ENCODE results near the gene ALKBH3.

ALKBH3 gene

DNA sequence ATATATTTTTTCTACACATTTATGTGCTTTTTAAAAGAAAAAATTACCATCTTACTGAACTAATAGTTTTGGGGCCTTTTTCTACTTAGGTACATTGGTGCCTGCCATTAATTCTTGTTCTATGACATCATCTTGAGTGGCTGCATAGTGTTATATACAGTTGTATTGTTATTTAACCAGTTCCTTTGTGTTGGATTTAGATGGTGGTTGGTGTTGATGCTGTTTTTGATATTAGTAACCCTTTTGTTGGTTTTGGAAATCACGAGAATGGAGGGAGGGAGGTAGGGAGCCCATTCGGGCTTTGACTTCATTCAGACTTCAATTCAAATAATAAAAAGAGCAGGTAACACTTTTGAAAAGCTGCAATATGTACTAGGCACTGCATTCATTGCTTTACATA lies 46.4 kb downstream of the ALKBH3 start:
- Histone ChIP-seq H3K4me1 (ENCODE audit: control insufficient read depth in 1 of 2, insufficient read depth in 2 of 2, low read length in 2 of 2) (peaks cover 18 to 25% of the 10 kb centered on the region in 2 experiments), H4K12ac (ENCODE audit: low read depth, low read length) (no peak overlapping the region), H4K8ac (ENCODE audit: low read depth, low read length) (no peak overlapping the region), H2AK5ac (ENCODE audit: low read length) (no peak overlapping the region), H2BK5ac (ENCODE audit: low read depth, low read length, poor library complexity) (no peak overlapping the region), H3K4me3 (ENCODE audit: low read depth, low read length) (no peak overlapping the region), H3K4me2 (ENCODE audit: low read length) (no peak overlapping the region), H3K18ac (ENCODE audit: low read length) (no peak overlapping the region), H3K79me1 (ENCODE audit: low read length) (peaks cover 3% of the 10 kb centered on the region), H3K14ac (ENCODE audit: low read length) (no peak overlapping the region), H3K79me2 (ENCODE audit: control insufficient read depth, insufficient read depth, low read length, poor library complexity) (no peaks in the 10 kb centered on the region), H4K91ac (ENCODE audit: low read depth, low read length) (no peak overlapping the region), H2BK12ac (ENCODE audit: low read length) (no peak overlapping the region), H3K9me3 (ENCODE audit: insufficient read depth, low read depth, low read length) (no peaks in the 10 kb centered on the region), H3K27me3 (ENCODE audit: insufficient read depth, low read length) (no peaks in the 10 kb centered on the region), H3K9ac (ENCODE audit: low read length) (no peak overlapping the region), H3K4ac (ENCODE audit: low read depth, low read length) (no peak overlapping the region), H3K23ac (ENCODE audit: low read length) (no peak overlapping the region), H3K27ac (ENCODE audit: low read depth, low read length) (no peak overlapping the region), H2AFZ (ENCODE audit: insufficient read depth, low read length, poor library complexity) (no peak overlapping the region), H3K36me3 (ENCODE audit: control insufficient read depth in 1 of 2, insufficient read depth in 2 of 2, low read length in 2 of 2) (no peaks in the 10 kb centered on the region), H2BK120ac (ENCODE audit: insufficient read depth, low read length, poor library complexity) (no peak overlapping the region)
- DNase-seq = no peak
- WGBS (ENCODE audit: extremely low coverage, insufficient coverage, insufficient read length) = no CpG with 5 or more reads among the region's 2 CpGs

DNA sequence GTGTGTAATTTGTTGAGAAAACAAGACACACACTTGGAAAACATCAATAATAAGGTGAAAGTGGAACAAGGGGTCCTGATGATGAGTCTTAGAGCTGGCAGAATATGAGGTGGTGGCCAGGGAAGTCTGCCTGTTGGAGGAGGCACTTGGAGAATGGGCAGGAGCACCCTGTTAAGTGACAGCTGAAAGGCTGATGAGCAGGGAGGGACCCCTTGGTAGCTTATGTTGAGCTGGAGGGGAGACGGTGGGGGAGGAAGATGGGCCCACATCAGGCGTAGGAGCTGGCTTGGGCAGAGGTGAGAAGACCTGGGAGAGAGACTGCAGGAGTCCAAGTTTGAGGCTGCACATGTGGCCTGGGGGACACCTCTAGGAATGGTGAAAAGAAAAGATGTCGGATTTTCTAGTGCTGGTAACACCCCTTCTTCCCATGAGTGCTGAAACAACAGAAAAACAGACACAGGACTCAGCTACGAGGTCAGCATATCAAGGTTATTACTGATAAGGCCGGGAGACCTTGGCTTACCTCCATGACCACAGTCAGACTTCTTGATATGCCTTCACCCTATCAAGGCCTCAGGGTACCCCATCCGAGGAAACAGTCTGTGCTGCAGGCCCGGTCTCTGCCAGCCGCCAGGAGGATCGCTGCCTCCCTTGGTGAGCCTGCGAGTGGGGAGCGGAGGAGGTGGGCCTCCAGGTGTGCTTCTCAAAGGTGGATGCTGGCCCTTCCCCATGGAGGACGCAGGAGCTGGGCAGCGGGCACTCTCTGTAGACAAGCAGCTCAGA lies 47.5 kb downstream of the ALKBH3 start:
- H3K9ac ChIP-seq (ENCODE audit: low read length) = no peak overlapping the region
- no peaks in the 10 kb centered on the region for H3K36me3 ChIP-seq (ENCODE audit: control insufficient read depth in 1 of 2, insufficient read depth in 2 of 2, low read length in 2 of 2)
- H3K79me2 ChIP-seq (ENCODE audit: control insufficient read depth, insufficient read depth, low read length, poor library complexity) = no peaks in the 10 kb centered on the region
- H3K14ac ChIP-seq (ENCODE audit: low read length) = no peak overlapping the region
- H3K27me3 ChIP-seq (ENCODE audit: insufficient read depth, low read length) = no peaks in the 10 kb centered on the region
- H3K18ac ChIP-seq (ENCODE audit: low read length) = no peak overlapping the region
- H4K91ac ChIP-seq (ENCODE audit: low read depth, low read length) = peak overlapping the region; percentile 63
- peak overlapping the region; percentile 18 for H2AK5ac ChIP-seq (ENCODE audit: low read length)
- no CpG with 5 or more reads among the region's 13 CpGs for WGBS (ENCODE audit: extremely low coverage, insufficient coverage, insufficient read length)
- no peak overlapping the region for H2AFZ ChIP-seq (ENCODE audit: insufficient read depth, low read length, poor library complexity)
- H2BK12ac ChIP-seq (ENCODE audit: low read length) = peak overlapping the region; percentile 38
- H3K23ac ChIP-seq (ENCODE audit: low read length) = no peak overlapping the region
- no peak overlapping the region for H4K12ac ChIP-seq (ENCODE audit: low read depth, low read length)
- H3K4me1 ChIP-seq (ENCODE audit: control insufficient read depth in 1 of 2, insufficient read depth in 2 of 2, low read length in 2 of 2) = peaks cover 18 to 25% of the 10 kb centered on the region in 2 experiments
- no peak overlapping the region for H3K4me3 ChIP-seq (ENCODE audit: low read depth, low read length)
- H3K27ac ChIP-seq (ENCODE audit: low read depth, low read length) = no peak overlapping the region
- H2BK5ac ChIP-seq (ENCODE audit: low read depth, low read length, poor library complexity) = no peak overlapping the region
- peaks cover 3% of the 10 kb centered on the region for H3K79me1 ChIP-seq (ENCODE audit: low read length)
- H4K8ac ChIP-seq (ENCODE audit: low read depth, low read length) = no peak overlapping the region
- H3K9me3 ChIP-seq (ENCODE audit: insufficient read depth, low read depth, low read length) = no peaks in the 10 kb centered on the region
- H3K4me2 ChIP-seq (ENCODE audit: low read length) = no peak overlapping the region
- H2BK120ac ChIP-seq (ENCODE audit: insufficient read depth, low read length, poor library complexity) = peak overlapping the region; percentile 33
- no peak for DNase-seq
- no peak overlapping the region for H3K4ac ChIP-seq (ENCODE audit: low read depth, low read length)

DNA sequence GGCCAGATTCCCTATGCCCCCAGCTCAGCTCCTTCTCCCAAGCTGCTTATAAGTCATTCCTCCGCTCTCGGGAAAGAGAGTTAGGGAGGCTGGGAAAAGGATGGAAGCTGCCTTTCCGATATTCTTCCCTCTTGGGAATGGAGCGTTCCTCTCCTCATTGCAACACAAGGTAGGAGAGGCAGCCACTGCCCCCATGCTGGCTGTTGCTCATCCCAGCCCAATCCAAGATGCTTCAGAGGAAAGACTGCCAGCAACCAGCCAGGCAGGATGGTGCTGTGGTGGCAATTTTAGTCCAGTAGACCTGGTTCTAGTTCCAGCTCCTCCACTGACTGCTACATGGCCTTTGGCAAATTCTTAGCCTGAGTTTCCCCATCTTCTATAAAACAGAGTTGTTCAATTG lies 48.1 kb downstream of the ALKBH3 start:
- H3K4ac ChIP-seq (ENCODE audit: low read depth, low read length) = no peak overlapping the region
- H4K12ac ChIP-seq (ENCODE audit: low read depth, low read length) = no peak overlapping the region
- H3K27me3 ChIP-seq (ENCODE audit: insufficient read depth, low read length) = no peaks in the 10 kb centered on the region
- H3K79me2 ChIP-seq (ENCODE audit: control insufficient read depth, insufficient read depth, low read length, poor library complexity) = no peaks in the 10 kb centered on the region
- peaks cover 17 to 23% of the 10 kb centered on the region in 2 experiments for H3K4me1 ChIP-seq (ENCODE audit: control insufficient read depth in 1 of 2, insufficient read depth in 2 of 2, low read length in 2 of 2)
- H3K23ac ChIP-seq (ENCODE audit: low read length) = no peak overlapping the region
- no peaks in the 10 kb centered on the region for H3K36me3 ChIP-seq (ENCODE audit: control insufficient read depth in 1 of 2, insufficient read depth in 2 of 2, low read length in 2 of 2)
- WGBS (ENCODE audit: extremely low coverage, insufficient coverage, insufficient read length) = no CpG with 5 or more reads among the region's 4 CpGs
- peak; percentile 93 for DNase-seq
- H3K27ac ChIP-seq (ENCODE audit: low read depth, low read length) = no peak overlapping the region
- H2BK12ac ChIP-seq (ENCODE audit: low read length) = no peak overlapping the region
- H3K4me3 ChIP-seq (ENCODE audit: low read depth, low read length) = no peak overlapping the region
- no peak overlapping the region for H3K18ac ChIP-seq (ENCODE audit: low read length)
- H3K4me2 ChIP-seq (ENCODE audit: low read length) = no peak overlapping the region
- H2AFZ ChIP-seq (ENCODE audit: insufficient read depth, low read length, poor library complexity) = no peak overlapping the region
- peak overlapping the region; percentile 33 for H2BK120ac ChIP-seq (ENCODE audit: insufficient read depth, low read length, poor library complexity)
- no peak overlapping the region for H2BK5ac ChIP-seq (ENCODE audit: low read depth, low read length, poor library complexity)
- no peak overlapping the region for H4K91ac ChIP-seq (ENCODE audit: low read depth, low read length)
- no peak overlapping the region for H4K8ac ChIP-seq (ENCODE audit: low read depth, low read length)
- H2AK5ac ChIP-seq (ENCODE audit: low read length) = no peak overlapping the region
- no peak overlapping the region for H3K9ac ChIP-seq (ENCODE audit: low read length)
- peaks cover 3% of the 10 kb centered on the region for H3K79me1 ChIP-seq (ENCODE audit: low read length)
- no peaks in the 10 kb centered on the region for H3K9me3 ChIP-seq (ENCODE audit: insufficient read depth, low read depth, low read length)
- H3K14ac ChIP-seq (ENCODE audit: low read length) = no peak overlapping the region

DNA sequence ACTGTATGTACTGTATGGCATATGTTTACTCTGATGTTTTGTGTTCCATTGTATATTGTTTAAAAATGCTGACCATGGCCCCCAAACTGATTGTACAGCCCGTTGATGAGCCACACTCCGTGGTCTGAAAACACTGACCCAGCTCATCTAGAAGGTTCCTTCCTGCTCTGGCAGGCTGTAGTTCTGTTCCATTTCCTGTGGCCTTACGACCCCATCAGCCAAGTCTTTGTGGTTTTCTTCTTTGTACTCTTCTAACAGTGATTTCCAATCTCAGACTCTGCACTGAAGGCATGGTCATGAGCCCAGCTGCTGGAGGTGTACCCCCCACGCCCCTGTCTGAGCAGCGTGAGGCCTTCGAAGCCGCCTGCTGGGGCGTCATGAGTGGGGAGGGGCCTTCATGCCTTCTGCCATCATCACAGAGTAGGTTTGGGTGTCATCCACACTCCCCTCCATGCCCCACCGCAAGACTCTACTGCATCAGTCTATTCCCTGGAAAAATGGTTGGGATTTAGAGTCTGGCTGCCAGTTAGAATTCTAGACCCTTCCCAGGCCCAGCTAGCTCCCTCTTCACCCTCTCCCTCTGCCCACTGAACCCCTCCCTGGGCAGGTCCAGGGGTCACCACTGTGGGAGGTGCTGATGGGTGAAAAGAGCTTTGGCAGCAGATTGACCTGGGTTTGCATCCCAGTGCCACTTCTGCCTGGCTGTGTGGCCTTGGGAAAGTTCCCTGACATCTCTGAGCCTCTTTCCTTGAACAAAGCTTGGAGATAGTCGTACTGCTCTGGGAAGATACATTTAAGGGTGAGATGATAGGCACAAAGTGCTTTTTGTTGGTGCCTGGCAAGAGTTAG lies 50.5 kb downstream of the ALKBH3 start:
- Histone ChIP-seq H3K27me3 (ENCODE audit: insufficient read depth, low read length) (no peaks in the 10 kb centered on the region), H2BK5ac (ENCODE audit: low read depth, low read length, poor library complexity) (no peak overlapping the region), H2BK120ac (ENCODE audit: insufficient read depth, low read length, poor library complexity) (no peak overlapping the region), H3K23ac (ENCODE audit: low read length) (no peak overlapping the region), H2BK12ac (ENCODE audit: low read length) (no peak overlapping the region), H3K9me3 (ENCODE audit: insufficient read depth, low read depth, low read length) (peaks cover 1% of the 10 kb centered on the region), H3K36me3 (ENCODE audit: control insufficient read depth in 1 of 2, insufficient read depth in 2 of 2, low read length in 2 of 2) (no peaks in the 10 kb centered on the region), H3K9ac (ENCODE audit: low read length) (no peak overlapping the region), H3K4me2 (ENCODE audit: low read length) (no peak overlapping the region), H4K8ac (ENCODE audit: low read depth, low read length) (no peak overlapping the region), H3K4me3 (ENCODE audit: low read depth, low read length) (no peak overlapping the region), H2AFZ (ENCODE audit: insufficient read depth, low read length, poor library complexity) (no peak overlapping the region), H2AK5ac (ENCODE audit: low read length) (no peak overlapping the region), H3K4ac (ENCODE audit: low read depth, low read length) (no peak overlapping the region), H3K14ac (ENCODE audit: low read length) (no peak overlapping the region), H3K79me2 (ENCODE audit: control insufficient read depth, insufficient read depth, low read length, poor library complexity) (no peaks in the 10 kb centered on the region), H4K12ac (ENCODE audit: low read depth, low read length) (no peak overlapping the region), H3K4me1 (ENCODE audit: control insufficient read depth in 1 of 2, insufficient read depth in 2 of 2, low read length in 2 of 2) (peaks cover 4 to 9% of the 10 kb centered on the region in 2 experiments), H4K91ac (ENCODE audit: low read depth, low read length) (no peak overlapping the region), H3K18ac (ENCODE audit: low read length) (peak overlapping the region; percentile 3), H3K79me1 (ENCODE audit: low read length) (no peaks in the 10 kb centered on the region), H3K27ac (ENCODE audit: low read depth, low read length) (no peak overlapping the region)
- no CpG with 5 or more reads among the region's 10 CpGs for WGBS (ENCODE audit: extremely low coverage, insufficient coverage, insufficient read length)
- no peak for DNase-seq

Data from trophoblast cell (in vitro differentiated cells and primary cell).